ENCODE measurements around the gene RNF224. TPM values are rescaled to one million over a fixed set of nuclear protein-coding genes. Genes with fewer than 3 reads are reported as not detected.

RNF224 gene
- total and polyA plus RNA-seq, 12 donors, result 0.06 TPM; not detected in 11

DNA sequence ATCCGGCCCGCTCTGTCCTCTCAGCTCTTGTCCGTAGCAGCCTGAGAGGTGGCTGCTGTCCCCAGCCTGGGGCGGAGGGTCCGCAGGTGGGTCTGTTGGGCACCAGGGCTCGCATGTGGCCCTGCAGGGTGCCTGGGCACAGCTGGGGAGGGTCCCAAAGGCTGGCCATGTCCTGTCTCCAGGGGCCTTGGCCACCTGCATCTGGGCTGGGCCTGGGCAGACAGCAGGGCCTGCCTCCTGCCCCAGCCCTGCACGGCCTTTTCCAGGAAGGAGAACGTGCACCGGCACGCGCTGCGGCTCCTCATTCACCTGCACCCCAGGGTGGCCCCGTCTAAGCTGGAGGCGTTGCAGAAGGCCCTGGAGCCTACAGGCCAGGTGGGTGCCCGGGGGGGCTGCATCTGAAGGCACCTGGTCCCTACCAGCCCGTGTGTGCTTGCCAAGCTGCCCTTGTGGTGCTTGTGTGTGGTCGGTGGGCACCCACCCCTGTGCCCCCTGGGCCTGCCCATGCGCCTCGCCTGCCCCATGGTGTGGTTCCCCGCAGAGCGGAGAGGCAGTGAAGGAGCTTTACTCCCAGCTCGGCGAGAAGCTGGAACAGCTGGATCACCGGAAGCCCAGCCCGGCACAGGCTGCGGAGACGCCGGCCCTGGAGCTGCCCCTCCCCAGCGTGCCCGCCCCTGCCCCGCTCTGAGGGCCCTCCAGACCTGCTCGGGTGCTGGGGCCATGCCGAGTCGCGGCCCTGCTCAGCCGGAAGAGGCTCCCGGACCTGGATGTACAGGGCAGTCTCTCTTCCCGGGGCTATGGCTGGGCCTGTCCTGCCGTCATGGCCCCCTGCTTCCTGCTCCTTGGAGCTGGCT lies 45.2 kb downstream of the RNF224 start:
- Histone ChIP-seq H3K27ac (no peak overlapping the region), H3K9me3 (replicated peaks in 1 of 3) (no peaks in the 10 kb centered on the region), H3K4me1 (replicated peaks in 1 of 2) (peaks cover 4 to 23% of the 10 kb centered on the region in 2 donors), H3K36me3 (replicated peaks in 1 of 2) (peaks cover 0 to 21% of the 10 kb centered on the region in 2 donors), H3K4me3 (no peak overlapping the region), H3K27me3 (no peaks in the 10 kb centered on the region)
- WGBS, 4 donors, result 92 to 96% (median 94%) methylated on average over 8 to 39 of the region's 39 CpGs
- DNase-seq, result peak in 1 of 7 donors; percentile 16
- TF ChIP-seq POLR2A (IDR thresholded peaks at IDR 0.05) (no peak), CTCF (IDR thresholded peaks at IDR 0.05) (no peak)
- intact Hi-C loops (cut with DNase I), result no loop called here

DNA sequence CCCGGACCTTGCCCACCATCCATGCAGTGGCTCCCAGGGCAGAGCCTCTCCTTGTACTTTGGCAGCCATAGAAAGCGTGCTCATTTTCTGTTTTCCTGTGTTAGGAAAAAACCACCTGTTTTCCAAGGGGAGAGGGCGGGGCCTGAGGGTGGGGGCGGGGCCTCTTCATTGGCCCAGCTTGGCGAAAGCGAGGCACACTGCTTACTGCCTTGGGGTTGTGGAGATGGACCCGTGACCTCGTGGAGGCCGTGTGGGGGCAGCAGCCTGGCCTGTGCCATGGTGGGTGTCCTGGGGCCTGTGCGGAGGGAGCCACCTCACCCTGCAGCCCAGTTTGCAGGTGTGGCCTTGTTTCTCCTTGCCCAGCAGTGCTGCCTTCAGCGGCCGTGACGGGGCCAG lies 45.8 kb downstream of the RNF224 start:
- intact Hi-C loops (cut with DNase I), result no loop called here
- H3K27ac ChIP-seq, result no peak overlapping the region
- peaks cover 4 to 23% of the 10 kb centered on the region in 2 donors for H3K4me1 ChIP-seq (replicated peaks in 1 of 2)
- no peaks in the 10 kb centered on the region for H3K27me3 ChIP-seq
- TF ChIP-seq CTCF (IDR thresholded peaks at IDR 0.05) (no peak), POLR2A (IDR thresholded peaks at IDR 0.05) (no peak)
- H3K36me3 ChIP-seq (replicated peaks in 1 of 2), result peaks cover 0 to 21% of the 10 kb centered on the region in 2 donors
- H3K9me3 ChIP-seq (replicated peaks in 1 of 3), result no peaks in the 10 kb centered on the region
- no peak overlapping the region for H3K4me3 ChIP-seq
- no peak for DNase-seq
- 80 to 88% (median 83%) methylated on average over 4 to 13 of the region's 13 CpGs for WGBS, 4 donors

DNA sequence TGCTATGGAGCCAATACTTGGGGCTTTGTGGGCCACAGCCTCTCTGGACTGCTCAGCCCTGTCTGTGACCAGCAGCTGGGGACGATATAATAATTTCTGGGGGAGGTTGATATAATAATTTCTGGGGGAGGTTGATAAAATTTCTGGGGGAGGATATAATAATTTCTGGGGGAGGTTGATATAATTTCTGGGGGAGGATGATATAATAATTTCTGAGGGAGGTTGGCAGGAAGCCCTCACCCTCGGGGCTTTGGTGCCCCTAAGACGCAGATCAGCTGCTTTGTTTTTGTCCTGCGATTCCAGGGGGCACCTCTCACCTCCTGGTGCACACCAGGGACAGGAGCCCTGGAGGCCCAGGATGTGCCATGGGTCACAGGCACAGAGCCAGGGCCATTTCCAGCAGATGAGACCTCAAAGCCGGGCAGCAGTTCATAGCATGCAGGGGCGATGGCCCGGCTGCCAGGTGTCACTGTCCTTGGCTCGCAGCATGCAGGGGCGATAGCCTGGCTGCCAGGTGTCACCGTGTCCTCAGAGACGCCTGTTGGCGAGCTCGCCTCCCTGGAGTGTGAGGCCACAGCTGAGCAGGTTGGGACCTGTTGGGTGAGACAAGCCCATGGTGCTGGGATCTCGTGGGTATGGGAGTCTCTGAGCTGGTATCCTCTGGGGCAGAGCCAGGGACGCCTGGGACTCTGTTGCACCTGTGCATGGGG lies 46.5 kb downstream of the RNF224 start:
- TF ChIP-seq CTCF (IDR thresholded peaks at IDR 0.05) (no peak), POLR2A (IDR thresholded peaks at IDR 0.05) (no peak)
- H3K4me3 ChIP-seq, result no peak overlapping the region
- H3K27me3 ChIP-seq, result peaks cover 4% of the 10 kb centered on the region
- peaks cover 0 to 21% of the 10 kb centered on the region in 2 donors for H3K36me3 ChIP-seq (replicated peaks in 1 of 2)
- no peaks in the 10 kb centered on the region for H3K9me3 ChIP-seq (replicated peaks in 1 of 3)
- H3K4me1 ChIP-seq (replicated peaks in 1 of 2), result peaks cover 4 to 18% of the 10 kb centered on the region in 2 donors
- intact Hi-C loops (cut with DNase I), result no loop called here
- 68 to 87% (median 75%) methylated on average over 8 to 15 of the region's 15 CpGs for WGBS, 4 donors
- H3K27ac ChIP-seq, result no peak overlapping the region
- DNase-seq, result peak in 1 of 7 donors; percentile 19

- no peak overlapping the region for H3K27ac ChIP-seq
- DNase-seq, result peak in 1 of 7 donors; percentile 12
- intact Hi-C loops (cut with DNase I), result no loop called here
Observed at GRCh38 chr9:137275203-137275587, 47.9 kb downstream of the RNF224 start.

More at GRCh38 chr9:137275203-137275587, 47.9 kb downstream of the RNF224 start:
- H3K9me3 ChIP-seq (replicated peaks in 1 of 3), result no peaks in the 10 kb centered on the region
- no peak overlapping the region for H3K4me3 ChIP-seq
- H3K27me3 ChIP-seq, result peaks cover 9% of the 10 kb centered on the region
- H3K36me3 ChIP-seq (replicated peaks in 1 of 2), result peaks cover 0 to 21% of the 10 kb centered on the region in 2 donors
- TF ChIP-seq POLR2A (IDR thresholded peaks at IDR 0.05) (no peak), CTCF (IDR thresholded peaks at IDR 0.05) (no peak)
- 84 to 88% (median 85%) methylated on average over 10 of the region's 10 CpGs for WGBS, 4 donors
- H3K4me1 ChIP-seq (replicated peaks in 1 of 2), result peaks cover 0 to 7% of the 10 kb centered on the region in 2 donors

All from adrenal gland (tissue), 12 donors.